Vagina (tissue), 2 donors: Measurements from ENCODE around the gene HIVEP1.
A peak's percentile ranks its signal among the peaks of the same experiment; 100 is the strongest.

Experiments used
- CTCF ChIP-seq, 3 experiments: fragments of 450-650 bp in 2 of 3; fragments of 200-600 bp in 1 of 3; sonication (generic) in 1 of 3; IDR thresholded peaks; one replicate each; pipeline ENCODE4 v1.5.1; 2017 to 2019; ENCODE audit warnings: antibody characterized with exemption in 3 of 3, mild to moderate bottlenecking in 2 of 3, moderate library complexity in 2 of 3
- POLR2A ChIP-seq, 2 donors: fragments of 450-650 bp; IDR thresholded peaks; one replicate each; pipeline ENCODE4 v1.6.1; 2017; ENCODE audit warnings: antibody characterized with exemption in 2 of 2, mild to moderate bottlenecking in 2 of 2, moderate library complexity in 2 of 2

DNA sequence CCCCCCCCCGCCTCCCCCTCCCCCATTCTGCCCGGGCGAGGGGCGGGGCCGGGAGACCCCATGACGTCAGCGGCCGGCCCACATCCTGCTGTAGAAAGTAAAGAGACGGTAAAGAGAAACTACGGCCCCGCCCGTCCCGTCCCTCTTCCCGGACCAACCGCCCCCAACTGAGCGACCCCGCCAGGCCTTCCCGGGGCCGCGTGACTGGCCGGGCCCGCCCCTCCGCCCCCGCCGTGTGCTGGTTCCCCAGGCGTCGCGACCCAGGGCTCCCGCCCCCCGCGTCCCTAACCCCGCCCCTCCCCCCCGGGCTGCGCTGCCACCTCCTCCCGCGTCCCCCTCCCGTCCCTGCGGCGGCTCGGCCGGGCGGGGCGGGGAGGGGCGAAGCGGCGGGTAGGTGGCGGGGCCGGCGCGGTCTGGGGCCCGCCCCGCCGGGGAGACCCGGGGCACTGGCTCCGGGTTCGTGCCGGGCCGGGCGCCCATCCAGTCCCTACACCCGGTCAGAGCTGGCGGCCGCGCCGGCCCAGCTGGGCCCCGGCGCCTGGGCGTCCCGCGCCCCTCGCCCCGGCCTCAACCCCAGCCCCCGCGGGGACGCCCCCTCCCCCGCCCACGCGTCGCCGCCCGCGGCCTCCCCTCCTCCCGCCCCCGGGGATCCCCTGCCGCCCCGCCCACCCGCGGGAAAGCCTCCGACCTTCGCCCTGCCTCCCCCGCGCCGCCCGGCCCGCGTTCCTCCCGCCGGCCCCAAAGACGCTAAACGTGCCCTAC is 655 bp upstream of the HIVEP1 start:
- TF ChIP-seq CTCF (IDR thresholded peaks at IDR 0.05) (no peak), POLR2A (IDR thresholded peaks at IDR 0.05) (peak in 1 of 2 donors; percentile 54)
